Measurements from ENCODE around the gene WASF2.
A peak's percentile ranks its signal among the peaks of the same experiment; 100 is the strongest.
"Not testable (repeated sequence)": the region's sequence is repeated elsewhere in the genome, so short reads cannot be mapped to it uniquely, and the experiment has no call there.

Gene WASF2

DNA sequence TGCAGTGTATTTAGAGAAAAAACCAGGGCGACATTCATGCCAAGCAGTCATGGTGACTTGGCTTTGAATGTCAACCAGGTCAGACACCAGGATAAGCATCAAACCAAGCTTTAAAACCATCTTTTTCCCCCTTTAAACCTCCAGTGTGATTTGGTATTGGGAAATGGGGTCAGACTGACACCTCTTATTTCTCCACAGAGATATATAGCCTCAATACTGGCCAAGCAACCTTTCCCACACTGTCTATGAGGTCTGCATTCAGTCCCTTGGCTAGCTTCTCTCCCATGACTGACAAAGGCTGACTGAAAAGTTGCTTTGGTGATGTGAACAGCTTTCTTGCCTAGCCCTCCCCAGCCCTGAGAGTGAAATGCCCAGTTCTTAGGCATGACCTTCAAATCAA, 75.9 kb downstream of the WASF2 start:
- no peak for DNase-seq

DNA sequence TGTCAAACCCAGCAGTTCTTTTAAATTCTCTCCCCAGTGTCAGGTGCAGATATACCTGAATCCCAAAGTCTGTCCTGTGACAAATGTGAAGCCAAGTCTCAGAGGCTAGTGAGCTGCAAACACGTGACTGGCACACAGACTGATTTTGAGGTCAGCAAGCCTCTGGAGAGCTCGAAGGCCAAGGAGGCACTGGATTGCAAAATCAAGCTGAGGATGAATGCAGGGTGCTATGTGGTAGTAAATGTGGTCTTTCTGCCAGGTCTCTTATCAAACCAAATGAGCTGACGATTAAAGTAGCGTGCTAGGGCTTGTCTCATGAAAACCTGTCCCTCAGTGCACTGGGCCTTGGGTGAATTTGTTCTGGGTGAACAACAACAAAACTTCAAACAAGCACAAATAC, 77.0 kb downstream of the WASF2 start:
- DNase-seq: no peak

DNA sequence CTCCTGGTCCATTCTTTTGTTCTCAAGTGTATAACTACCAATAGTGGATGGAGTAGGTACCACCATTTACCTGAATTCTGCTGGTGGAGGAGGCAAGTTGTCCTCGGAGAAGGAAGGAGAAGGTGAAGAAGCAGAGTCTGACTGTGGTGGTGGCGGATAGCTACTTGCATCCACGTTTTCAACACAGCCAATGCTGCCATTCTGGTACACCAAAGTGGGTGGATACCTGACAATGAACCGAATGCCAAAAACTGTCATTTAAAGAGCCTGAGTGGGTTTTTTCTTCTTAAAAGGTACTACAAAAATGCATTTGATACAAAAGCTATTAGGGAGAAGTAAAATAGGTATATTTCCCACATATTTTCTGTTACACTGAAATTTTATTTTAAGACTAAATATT, 77.5 kb downstream of the WASF2 start:
- no peak for DNase-seq

DNA sequence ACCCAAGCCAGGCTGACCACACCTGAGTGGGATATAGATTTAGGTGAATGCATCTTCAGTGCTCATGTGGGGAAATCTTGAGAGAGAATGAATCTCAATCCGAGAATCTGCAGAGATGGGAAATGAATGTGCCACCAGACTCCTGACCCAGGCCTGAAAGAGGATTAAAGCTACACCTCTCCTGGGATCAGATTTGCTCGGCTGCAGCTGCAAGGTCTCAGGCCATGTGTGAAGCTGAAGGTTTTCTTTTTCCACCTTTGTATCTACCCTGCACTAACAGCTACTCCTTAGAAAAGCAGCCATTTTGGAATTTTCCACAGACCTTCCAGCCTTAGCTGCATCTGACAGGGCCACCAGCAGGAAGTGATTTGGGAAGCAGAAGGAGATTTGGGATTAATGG, 79.3 kb downstream of the WASF2 start:
- no peak for DNase-seq

DNA sequence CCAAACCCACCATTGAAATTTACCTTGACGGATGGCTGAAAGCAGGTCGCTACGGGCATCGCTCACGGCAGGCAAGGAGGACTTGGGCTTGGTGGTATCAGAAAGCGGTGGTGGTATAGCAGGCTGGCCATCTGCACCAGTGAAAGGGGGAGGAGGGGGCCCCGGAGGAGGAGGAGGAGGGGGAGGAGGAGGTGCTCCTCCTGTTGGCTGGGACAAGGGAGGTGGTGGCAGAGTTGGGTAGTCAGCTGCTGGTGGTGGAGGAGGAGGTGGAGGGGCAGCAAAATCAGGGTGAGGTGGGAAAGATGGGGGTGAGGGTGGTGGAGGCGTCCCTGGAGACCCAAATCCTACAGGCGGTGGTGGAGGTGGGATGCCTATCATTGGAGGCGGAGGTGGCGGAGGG, 80.3 kb downstream of the WASF2 start:
- no peak for DNase-seq

DNA sequence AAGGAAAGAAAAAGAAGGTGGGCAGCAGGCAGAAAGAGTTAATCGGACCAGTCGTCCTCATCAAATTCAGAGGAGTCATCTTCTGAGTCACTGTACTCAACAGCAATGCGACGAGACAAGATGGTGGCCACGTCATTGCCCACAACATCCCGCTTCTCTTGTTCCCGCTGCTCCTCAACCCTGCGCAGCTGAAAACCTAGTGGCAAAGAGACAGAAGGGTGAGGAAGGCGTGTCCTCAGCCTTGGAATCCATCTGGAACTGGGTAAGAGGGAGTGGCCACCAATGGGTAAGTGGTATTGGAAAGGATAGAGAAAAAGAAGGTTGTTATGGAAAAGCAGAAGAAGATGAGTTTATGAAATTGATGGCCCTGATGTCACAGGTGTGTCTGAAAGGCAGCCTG, 81.8 kb downstream of the WASF2 start:
- DNase-seq: no peak

DNA sequence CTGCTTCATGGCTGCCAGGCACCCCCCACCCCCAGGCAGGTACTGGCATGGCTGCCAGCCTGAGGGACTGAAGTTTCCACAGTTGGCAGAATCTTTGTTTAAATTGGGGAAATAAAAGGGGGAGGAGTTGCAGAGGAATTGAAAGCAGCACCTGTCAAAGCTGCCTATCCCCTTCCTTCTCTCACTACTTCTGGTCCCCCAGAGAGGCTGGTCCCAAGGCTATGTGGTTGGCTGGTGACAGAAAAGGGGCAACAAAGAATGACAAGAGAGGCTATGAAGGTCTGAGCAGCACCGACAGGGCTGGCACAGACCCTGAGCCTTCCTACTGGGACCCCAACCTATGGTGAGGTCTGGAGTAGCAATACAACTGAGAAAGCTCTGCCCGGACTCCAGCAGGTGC, 83.2 kb downstream of the WASF2 start:
- not testable (repeated sequence) for DNase-seq

DNA sequence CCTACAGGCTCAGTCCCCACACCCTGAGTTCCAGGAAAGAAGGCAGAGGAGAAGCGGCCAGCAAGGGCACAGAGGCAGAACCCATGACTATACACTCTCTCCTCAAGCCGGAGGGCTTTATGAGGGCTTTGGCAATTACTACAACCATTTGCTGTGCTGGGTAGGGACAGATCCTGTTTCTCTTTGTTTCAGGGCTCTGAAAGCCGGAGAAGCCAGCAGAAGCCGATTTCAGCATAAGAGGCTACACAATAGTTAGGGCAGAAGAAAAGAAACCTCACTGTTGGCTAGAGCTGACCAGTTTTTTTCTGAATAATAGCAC, 83.6 kb downstream of the WASF2 start:
- DNase-seq: no peak

DNA sequence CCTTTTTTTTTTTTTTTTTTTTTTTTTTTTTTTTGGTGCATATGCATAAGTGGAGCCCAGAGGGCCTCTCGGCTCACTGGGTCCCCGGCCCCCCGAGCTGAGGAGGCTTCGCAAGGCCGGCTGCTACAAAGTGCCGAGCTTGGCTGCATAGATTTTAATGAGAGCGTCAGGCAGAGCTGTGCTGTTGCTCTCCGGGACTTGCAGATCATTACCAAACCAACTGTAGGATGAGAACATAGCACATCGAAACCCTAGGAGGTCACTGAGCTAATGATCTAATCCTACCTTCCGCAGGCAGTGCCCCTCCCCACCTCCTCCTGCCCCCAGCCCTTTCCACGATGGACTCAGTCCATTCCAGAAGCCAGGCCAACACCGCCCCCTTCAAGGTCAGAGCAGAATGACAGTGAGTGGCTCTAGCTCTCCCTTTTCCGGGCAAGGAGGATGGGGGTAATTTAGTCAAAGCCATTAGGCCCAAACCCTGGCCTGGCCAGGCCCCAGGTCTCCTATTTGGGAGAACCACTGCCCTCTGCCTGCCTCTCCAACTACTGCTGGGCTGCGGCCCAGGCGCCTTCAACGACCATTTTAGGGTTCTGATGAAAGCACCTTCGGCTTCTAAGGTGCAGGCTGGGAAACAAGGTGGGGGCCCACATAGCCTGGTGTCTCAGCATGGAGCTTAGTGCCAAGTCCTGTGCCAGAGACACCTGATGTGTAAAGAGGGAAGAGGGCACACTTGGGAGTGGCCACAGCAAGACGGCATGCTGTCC, 84.2 kb downstream of the WASF2 start:
- not testable (repeated sequence) for DNase-seq

DNA sequence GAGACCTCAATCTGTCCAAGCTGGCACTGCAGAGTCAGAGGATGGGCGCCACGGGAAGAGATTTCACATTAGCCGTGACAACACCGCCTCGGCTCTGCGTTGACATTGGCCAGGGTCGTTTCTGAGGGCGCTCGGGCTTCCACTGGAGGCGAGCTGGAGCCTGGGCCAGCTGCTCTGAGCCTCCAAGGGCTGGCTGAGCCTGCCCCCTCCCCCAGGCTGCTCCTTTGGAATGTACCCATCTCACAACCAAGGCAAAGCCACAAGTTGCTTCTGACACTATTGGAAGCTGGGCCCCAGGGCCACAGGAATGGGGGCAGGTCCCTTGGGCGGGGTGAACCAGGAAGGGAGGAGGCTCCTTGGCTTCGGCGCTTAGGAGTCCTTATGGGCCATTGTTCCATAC, 84.9 kb downstream of the WASF2 start:
- no peak for DNase-seq

DNA sequence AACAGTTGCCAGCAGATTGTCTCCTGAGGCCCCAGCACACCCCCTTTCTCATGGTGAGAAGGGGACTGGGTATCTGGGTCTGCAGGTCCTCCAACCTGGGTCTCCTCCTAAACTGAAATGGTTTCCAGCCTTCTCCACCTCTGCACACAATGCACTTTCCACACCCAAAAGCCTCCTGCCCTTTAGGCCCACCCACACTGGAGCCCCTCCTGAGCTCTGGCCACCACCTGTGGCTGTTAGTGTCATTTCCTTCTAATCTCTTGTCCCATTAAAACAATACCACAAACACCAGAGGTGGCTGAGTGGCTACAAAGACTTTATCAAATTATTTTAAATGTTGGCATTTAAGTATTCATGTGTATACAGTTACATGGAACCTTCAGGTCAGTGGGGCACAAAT, 86.0 kb downstream of the WASF2 start:
- DNase-seq: no peak

DNA sequence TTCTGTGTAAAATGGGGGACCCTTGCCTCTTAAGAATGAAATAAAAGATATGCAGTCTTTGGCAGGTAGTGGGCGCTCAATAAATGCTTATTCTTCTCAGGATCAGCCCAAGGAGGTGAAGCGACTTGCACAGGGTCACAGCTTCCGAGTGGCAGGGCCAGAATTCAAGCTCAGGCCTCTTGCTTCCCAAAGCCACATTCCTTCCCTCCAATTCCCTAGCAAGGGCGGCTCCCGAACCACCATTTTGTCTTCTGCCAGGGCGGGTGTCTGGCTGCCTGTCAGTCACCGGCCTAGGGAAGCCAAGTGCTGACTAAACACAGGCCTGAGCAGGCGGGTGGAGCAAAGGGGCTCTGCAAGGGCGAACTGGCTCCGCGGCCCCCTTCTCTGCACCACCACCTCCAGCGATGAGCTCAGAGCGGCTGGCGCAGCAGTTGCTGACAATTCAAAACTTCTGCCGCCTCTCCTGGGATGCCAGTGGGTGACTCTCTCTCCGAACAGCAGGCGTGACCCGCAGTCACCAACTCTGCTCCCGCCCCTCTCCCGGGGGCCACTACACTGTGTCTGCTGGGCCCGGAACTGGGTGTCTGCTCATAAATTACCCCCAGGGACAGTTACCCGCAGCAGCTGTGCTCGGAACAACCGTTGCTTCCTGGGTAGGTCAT, 86.8 kb downstream of the WASF2 start:
- DNase-seq: peak; percentile 32 to 47

DNA sequence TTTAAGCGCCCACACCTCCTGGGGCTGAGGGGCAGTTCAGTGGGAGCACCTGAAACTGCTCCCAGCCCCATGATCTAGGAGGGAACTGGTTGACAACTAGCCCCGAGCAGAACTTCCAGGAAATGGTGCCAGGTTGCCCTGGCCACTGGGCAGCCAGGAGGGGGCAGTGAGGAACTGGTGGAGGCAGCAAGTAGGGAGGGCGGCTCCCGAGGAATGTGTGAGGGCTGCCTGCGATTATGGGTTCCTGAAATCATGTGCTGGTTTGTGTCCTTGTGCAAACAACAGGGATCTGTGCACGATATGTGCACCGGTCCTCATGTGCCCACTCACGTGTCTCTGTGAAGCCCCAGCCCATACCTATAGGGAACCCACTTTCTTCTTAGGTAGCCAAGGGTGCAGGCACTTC, 87.6 kb downstream of the WASF2 start:
- DNase-seq: peak; percentile 7 to 17

DNA sequence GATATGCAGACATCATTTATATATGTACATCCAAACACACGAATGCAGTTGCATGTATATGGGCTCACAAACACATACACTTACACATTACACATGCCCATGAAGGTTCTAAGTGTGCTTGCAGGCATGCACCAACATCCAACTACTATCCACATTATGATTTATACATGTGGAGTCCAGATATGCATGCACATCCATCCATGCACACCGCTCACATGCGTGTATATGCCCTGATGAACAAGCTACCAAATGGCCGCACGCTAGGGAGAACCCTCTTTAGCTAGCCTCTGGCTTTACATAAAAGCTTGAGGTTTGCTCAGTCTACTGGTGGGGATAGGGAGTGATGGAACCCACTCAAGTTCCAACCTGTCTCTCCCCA, 89.0 kb downstream of the WASF2 start:
- no peak for DNase-seq

DNA sequence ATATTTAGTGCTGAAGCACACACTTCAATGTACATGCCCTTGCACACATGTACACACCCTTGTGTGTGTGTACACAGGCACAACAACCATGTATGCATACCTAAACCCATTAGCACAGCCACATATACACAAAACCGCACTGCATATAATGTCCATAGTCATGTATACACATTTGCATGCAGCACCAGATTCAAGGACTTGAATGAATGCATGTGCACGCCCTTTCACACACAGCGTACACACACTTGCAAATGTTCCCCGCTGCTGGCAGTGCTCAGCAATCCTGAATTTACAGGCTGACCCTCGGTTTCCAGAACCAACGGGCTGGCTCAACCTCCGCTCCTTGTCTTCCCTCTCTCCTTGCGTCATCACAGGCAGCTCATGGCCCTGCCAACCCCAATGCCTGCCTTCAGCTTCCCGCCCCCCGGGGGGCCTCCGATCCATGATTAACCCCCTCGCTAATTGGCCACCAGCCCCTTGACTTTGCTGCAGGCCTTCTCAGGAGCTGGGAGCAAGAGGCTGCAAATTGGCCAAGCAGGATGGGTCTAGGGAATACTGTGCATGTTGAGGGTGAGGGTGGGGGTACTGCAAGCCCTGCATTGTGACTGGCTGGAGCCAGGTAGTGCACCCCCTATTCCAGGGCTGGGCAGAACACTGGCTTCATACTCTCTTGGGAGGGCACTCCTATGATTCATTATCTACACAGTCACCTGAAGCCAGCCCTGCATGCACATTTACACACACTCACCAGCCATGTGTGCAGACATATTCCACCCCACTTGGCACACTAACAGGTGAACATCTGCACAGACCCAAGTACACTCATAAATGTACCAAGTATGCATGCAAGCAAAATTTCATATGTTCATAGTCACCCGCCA, 89.6 kb downstream of the WASF2 start:
- DNase-seq: no peak

DNA sequence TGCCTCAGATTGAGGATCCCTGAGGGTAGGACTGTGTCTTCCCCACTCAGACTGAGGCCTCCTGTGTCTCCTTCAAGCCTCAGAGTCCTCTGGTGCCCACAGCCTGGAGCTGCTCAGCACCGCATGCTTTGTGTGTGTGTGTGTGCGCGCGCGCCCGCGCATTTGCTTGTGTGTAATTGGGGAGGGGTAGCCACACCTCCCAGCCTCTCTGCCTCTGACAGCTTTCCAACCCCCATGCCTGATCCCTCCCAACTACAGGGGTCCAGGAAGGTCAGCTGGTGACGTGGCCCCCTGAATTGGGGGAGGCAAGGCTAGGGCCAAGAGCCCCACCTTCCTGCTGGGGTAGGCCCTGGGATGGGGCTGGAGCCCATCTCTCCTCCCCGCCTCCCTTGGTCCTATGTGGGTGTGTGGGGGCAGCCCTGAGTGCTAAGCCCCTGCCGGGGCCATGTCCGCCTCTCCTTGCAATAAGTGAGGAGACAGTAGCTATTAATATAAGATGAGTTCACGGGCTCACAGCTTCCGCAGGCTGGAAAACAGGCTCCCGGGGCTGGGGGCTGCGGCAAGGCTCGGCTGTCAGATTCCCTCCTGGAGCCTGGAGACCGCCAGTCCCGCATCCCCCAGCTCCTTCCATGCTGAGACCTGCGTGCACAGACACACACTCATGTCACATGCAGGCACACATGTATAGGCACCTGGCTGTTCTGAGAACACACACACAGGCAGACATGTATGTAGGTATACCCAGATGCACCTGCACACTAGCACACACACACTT, 90.5 kb downstream of the WASF2 start:
- DNase-seq: no peak

DNA sequence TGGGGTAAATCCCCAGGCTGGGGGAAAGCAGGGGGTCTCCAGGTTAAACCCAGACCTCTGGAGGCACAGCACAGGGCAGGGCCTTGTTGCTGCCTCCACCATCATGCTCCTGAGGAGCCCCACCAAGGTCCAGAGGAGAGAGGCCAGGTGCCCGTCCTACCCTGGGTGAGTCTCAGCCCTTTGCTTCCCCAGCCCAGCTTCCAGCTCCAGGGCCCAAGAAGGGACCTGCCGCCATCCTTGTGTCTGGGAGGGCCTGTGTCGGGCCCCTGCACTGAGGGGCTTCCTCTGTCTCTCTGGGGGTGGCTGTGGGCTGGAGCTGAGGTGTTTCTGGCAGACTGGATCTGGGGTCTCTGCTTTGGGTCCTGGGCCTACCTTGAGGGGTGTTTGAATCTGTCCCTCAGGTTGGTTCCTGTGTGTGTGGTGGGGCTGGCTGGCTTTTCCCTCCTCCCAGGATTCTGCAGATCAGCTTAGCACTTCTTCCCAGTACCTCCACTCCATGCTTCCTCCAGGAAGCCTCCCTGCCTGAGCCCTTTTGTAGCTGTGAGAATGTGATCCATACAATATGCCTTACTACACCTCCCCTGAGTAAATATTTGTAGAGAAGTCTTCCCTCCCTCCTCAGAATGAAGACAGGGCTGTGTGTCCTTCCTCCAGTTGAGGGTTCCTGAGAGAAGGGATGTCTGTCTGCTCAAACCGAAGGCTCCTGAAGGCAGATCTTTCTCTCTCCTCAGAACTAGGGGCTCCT, 91.4 kb downstream of the WASF2 start:
- no peak for DNase-seq

DNA sequence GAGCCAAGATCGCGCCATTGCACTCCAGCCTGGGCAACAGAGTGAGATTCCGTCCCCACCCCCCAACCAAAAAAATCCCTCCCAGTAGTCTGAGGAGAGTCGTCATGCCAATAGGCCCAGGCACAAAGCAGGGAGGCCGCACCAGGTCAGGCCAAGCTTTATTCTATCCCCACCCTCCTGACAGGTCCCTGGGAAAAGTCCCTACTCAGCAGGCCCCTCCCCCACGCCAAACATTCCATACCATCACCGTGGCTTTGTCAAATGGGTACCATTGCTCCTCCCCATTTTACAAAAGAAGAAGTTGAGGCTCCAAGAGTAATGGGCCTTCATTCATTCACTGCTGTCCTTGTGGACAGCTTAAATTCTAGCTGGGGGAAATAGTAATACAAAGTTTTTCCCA, 92.2 kb downstream of the WASF2 start:
- no peak for DNase-seq

DNA sequence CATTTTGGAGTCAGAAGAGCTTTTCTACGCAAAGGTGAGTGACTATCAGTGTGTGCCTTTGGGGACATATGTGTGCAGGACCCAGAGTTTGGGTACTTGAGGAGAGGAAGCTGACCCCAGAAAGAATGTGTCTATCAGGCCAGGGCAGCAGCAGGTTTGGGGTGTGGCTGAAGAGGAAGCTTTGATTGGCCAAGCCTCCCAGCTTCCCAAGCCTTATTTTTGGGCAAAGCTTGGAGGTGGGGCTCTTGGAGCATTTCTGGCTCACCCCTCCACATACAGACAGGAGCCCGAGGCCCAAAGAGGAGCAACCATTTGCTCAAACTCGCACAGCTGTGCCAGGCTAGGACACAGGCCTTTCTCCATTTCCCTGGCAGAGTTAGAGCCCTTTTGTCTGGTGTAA, 92.9 kb downstream of the WASF2 start:
- DNase-seq: no peak

DNA sequence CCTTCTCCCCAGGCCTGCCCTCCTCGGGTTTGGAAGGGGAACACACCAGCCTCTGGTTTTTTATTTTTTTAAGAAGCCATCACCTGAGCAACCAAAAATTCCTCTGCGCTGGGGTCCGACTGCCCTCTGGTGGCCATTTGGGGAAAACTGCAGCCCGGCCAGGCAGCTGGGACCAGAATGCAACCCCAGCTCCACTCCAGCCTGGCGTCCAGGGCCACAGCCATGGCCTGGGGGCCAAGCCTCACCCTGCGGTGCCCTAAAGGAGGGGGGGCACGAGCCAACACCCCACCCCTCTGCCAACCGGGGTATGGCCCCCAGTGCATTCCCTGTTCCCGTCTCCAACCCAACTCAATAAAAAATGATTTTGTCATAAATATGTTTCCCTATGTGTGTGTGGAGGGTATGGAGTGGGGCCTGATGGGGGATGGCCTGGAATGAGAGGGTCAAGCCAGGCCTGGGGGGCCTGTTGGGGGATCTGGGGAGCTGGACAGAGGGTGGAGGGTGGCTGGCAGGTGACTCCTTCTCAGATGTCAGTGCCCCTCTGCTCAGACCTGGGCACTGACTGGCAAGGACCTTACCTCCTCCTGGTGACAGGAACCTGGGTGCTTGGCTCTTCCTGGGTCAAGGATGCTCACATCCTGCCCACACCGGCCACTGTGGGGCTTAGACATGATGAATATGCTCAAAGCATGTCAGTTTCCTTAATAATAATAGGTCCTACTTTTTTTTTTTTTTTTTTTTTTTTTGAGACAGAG, 94.3 kb downstream of the WASF2 start:
- DNase-seq: peak; percentile 63 to 82

DNA sequence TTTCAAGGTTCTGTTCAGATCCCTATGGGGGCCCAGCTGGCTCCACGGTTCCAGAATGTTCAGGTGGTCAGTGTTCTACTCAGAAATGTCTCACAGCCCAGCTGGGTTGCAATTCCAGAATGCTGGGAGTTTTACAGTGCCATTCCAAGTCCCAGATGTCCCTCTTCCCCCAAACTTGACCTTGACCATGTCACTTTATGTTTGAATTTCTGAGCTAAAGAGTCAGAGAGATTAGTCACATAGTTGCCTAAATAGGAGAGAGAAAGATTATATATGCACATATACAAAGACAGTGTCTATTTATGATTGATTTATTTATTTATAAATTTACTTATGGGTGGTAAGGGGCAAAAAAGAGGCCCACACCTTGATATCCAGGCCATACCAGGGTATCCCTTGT, 95.0 kb downstream of the WASF2 start:
- DNase-seq: no peak

DNA sequence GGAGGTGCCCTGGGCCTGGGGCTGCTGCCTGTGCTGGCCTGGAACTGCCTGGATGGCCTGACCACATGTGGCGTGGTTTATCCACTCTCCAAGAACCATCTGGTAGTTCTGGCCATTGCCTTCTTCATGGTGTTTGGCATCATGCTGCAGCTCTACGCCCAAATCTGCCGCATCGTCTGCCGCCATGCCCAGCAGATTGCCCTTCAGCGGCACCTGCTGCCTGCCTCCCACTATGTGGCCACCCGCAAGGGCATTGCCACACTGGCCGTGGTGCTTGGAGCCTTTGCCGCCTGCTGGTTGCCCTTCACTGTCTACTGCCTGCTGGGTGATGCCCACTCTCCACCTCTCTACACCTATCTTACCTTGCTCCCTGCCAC, 95.7 kb downstream of the WASF2 start:
- no peak for DNase-seq
